Testis (tissue), 3 donors: Measurements from ENCODE around the gene WDR13. TPM values are rescaled to one million over a fixed set of nuclear protein-coding genes. Genes with fewer than 3 reads are reported as not detected.

Source experiments
- DNase-seq: peaks from one replicate; pipeline ENCODE4 v3.0.0-alpha.2; 2019
- H3K27ac ChIP-seq, 2 donors: fragments of 200-600 bp; sonication (generic); one replicate each; pipeline ENCODE4 v1.5.1; 2019
- H3K27me3 ChIP-seq: fragments of 200-600 bp; sonication (generic); one replicate; pipeline ENCODE4 v1.5.1; 2019
- H3K36me3 ChIP-seq: fragments of 200-600 bp; sonication (generic); one replicate; pipeline ENCODE4 v1.5.1; 2017; ENCODE audit warnings: low read depth; ENCODE audit errors: missing control alignments
- H3K4me1 ChIP-seq: fragments of 200-600 bp; sonication (generic); one replicate; pipeline ENCODE4 v1.5.1; 2019
- H3K4me3 ChIP-seq, 2 donors: fragments of 200-600 bp; sonication (generic); one replicate each; pipeline ENCODE4 v1.5.1; 2017 to 2019
- H3K9me3 ChIP-seq: fragments of 200-600 bp; sonication (generic); one replicate; pipeline ENCODE4 v1.5.1; 2017
- POLR2A ChIP-seq: fragments of 450-650 bp; IDR thresholded peaks from one replicate; pipeline ENCODE4 v1.6.1; 2017; ENCODE audit warnings: antibody characterized with exemption, mild to moderate bottlenecking, moderate library complexity
- WGBS, 2 donors: methylation state at CpG; one replicate each; pipeline ENCODE4 v1.1.5; 2018; 5-methylcytosine and 5-hydroxymethylcytosine counted together
- intact Hi-C: fragments of 100-400 bp; cut with DNase I; formaldehyde crosslinking; loops from one replicate; pipeline ENCODE4 v1.15.1; 2023; ENCODE audit warnings: low total_unique reads
- polyA plus RNA-seq: library from polyadenylated mRNA; stranded (reverse); fragments of 350-450 nt; fragmentation: Illumina TruSeq; extraction: RNeasy Lipid Tissue Mini Kit (QIAGEN cat#74804); gene quantifications from one replicate; pipeline ENCODE4 v1.2.3, GENCODE V29; 2014; ENCODE audit warnings: low read depth, low replicate concordance; ENCODE audit not compliant: insufficient read depth
- total RNA-seq, 2 donors: library from RNA; depleted of rRNA; stranded (reverse); fragments of >200 nt; gene quantifications; one replicate each; pipeline ENCODE4 v1.2.3, GENCODE V29; 2016
- TF ChIP-seq, protein P1 (sequence below), 3 experiments: fragments of 450-650 bp in 2 of 3; fragments of 200-600 bp in 1 of 3; sonication (generic) in 1 of 3; IDR thresholded peaks; one replicate each; pipeline ENCODE4 v1.5.1; 2016 to 2019; ENCODE audit warnings: antibody characterized with exemption in 3 of 3, mild to moderate bottlenecking in 2 of 3, moderate library complexity in 1 of 3

The WDR13 gene
- total and polyA plus RNA-seq, 3 donors from 2014 or later: 69.6 to 148 (median 109) TPM

GRCh38 chrX:48617542-48618340, 20.4 kb downstream of the WDR13 start:
- intact Hi-C loops: no loop called here
- H3K9me3 ChIP-seq: no peaks in the 10 kb centered on the region
- TF ChIP-seq, protein P1, sequence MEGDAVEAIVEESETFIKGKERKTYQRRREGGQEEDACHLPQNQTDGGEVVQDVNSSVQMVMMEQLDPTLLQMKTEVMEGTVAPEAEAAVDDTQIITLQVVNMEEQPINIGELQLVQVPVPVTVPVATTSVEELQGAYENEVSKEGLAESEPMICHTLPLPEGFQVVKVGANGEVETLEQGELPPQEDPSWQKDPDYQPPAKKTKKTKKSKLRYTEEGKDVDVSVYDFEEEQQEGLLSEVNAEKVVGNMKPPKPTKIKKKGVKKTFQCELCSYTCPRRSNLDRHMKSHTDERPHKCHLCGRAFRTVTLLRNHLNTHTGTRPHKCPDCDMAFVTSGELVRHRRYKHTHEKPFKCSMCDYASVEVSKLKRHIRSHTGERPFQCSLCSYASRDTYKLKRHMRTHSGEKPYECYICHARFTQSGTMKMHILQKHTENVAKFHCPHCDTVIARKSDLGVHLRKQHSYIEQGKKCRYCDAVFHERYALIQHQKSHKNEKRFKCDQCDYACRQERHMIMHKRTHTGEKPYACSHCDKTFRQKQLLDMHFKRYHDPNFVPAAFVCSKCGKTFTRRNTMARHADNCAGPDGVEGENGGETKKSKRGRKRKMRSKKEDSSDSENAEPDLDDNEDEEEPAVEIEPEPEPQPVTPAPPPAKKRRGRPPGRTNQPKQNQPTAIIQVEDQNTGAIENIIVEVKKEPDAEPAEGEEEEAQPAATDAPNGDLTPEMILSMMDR (IDR thresholded peaks at IDR 0.05): no peak
- no peak for TF ChIP-seq POLR2A
- H3K4me3 ChIP-seq: no peak overlapping the region
- 40 to 59% methylated on average over 4 to 8 of the region's 8 CpGs for WGBS, 2 donors
- no peaks in the 10 kb centered on the region for H3K4me1 ChIP-seq
- H3K27me3 ChIP-seq: no peaks in the 10 kb centered on the region
- no peaks in the 10 kb centered on the region for H3K36me3 ChIP-seq
- no peak for DNase-seq
- H3K27ac ChIP-seq: no peak overlapping the region

GRCh38 chrX:48626401-48627298, 29.4 kb downstream of the WDR13 start:
- Histone ChIP-seq H3K4me1 (no peaks in the 10 kb centered on the region), H3K9me3 (no peaks in the 10 kb centered on the region), H3K4me3 (no peak overlapping the region), H3K27ac (no peak overlapping the region), H3K27me3 (no peaks in the 10 kb centered on the region), H3K36me3 (no peaks in the 10 kb centered on the region)
- WGBS, 2 donors: 87 to 90% methylated on average over 5 of the region's 5 CpGs
- DNase-seq: no peak
- intact Hi-C loops: no loop called here
- TF ChIP-seq POLR2A: no peak
- TF ChIP-seq, protein P1 (IDR thresholded peaks at IDR 0.05): no peak

DNA sequence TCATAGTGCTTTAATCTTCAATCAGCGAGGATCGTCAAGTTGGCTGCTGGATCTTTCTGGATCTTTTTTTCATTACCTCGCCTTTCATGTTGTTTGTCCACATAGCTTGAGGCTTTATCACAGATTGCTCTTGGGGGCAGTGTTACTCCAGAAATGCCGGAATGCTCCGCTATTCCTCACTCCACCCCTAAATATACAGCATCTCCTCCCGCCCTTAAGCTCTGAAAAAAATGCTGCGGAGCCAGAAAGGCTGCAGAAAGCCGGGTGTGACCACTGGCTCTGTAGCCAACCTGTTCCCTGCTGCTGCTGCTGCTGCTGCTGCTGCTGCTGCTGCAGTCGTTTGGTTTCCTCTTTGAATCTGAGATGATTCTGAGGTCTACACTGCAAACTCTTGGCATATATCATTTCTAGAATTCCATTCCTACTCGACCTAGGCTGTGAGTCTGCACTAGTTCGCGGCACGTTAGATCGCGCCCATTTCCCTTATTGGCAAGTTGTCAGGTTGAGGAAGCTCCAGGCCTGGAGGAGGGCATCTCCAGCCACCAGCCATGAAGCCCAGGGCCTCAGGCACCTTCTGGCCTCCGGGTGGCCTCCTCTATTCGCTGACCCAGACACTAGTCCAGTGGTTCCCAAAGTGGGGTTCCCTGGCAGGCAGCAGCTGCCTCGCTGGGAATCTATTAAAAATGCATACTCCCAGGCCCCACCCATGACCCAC, 34.2 kb downstream of the WDR13 start:
- intact Hi-C loops: no loop called here
- H3K27ac ChIP-seq: no peak overlapping the region
- TF ChIP-seq, protein P1 (IDR thresholded peaks at IDR 0.05): peak; percentile 22 to 36 (median 28)
- no peak for TF ChIP-seq POLR2A
- 0 to 2% methylated on average over 6 to 15 of the region's 18 CpGs for WGBS, 2 donors
- no peaks in the 10 kb centered on the region for H3K27me3 ChIP-seq
- no peaks in the 10 kb centered on the region for H3K9me3 ChIP-seq
- H3K4me1 ChIP-seq: no peaks in the 10 kb centered on the region
- no peaks in the 10 kb centered on the region for H3K36me3 ChIP-seq
- H3K4me3 ChIP-seq: no peak overlapping the region
- peak; percentile 82 for DNase-seq

- 56 to 65% methylated on average over 6 to 10 of the region's 10 CpGs for WGBS, 2 donors
- Histone ChIP-seq H3K36me3 (no peaks in the 10 kb centered on the region), H3K9me3 (no peaks in the 10 kb centered on the region), H3K4me1 (no peaks in the 10 kb centered on the region), H3K27ac (no peak overlapping the region), H3K27me3 (no peaks in the 10 kb centered on the region), H3K4me3 (no peak overlapping the region)
- DNase-seq: no peak
- intact Hi-C loops: no loop called here
- no peak for TF ChIP-seq POLR2A
- TF ChIP-seq, protein P1 (IDR thresholded peaks at IDR 0.05): no peak
These were observed 34.9 kb downstream of the WDR13 start for GRCh38 chrX:48632207-48632606.
